Mononuclear cell (primary cell): ENCODE measurements around the gene JPH3. TPM values are rescaled to one million over a fixed set of nuclear protein-coding genes. Genes with fewer than 3 reads are reported as not detected.

Source experiments
- H3K27me3 ChIP-seq: 2 replicates; pipeline ENCODE4 v1.6.0; 2011; ENCODE audit warnings: low read length, control low read depth; ENCODE audit not compliant: insufficient read depth
- H3K4me1 ChIP-seq: 2 replicates; pipeline ENCODE4 v1.5.1; 2011; ENCODE audit warnings: mild to moderate bottlenecking, low read length, control low read depth; ENCODE audit not compliant: insufficient read depth
- H3K4me3 ChIP-seq: 2 replicates; pipeline ENCODE4 v1.5.1; 2011; ENCODE audit warnings: mild to moderate bottlenecking, low read length, moderate library complexity
- H3K9me3 ChIP-seq: 2 replicates; pipeline ENCODE4 v1.5.1; 2011; ENCODE audit warnings: low read depth, mild to moderate bottlenecking, control low read depth, low read length
- total RNA-seq: library from RNA; depleted of rRNA; stranded (reverse); fragments of >200 nt; gene quantifications from one replicate; pipeline ENCODE4 v1.2.3, GENCODE V29; 2012

The JPH3 gene
- total RNA-seq, 1 donor = not detected

- no peaks in the 10 kb centered on the region for H3K4me1 ChIP-seq
- H3K4me3 ChIP-seq = no peak overlapping the region
- no peaks in the 10 kb centered on the region for H3K9me3 ChIP-seq
- H3K27me3 ChIP-seq = no peaks in the 10 kb centered on the region
Measured at GRCh38 chr16:87662254-87663204, 60.2 kb downstream of the JPH3 start.

- H3K9me3 ChIP-seq = no peaks in the 10 kb centered on the region
- no peak overlapping the region for H3K4me3 ChIP-seq
- H3K27me3 ChIP-seq = no peaks in the 10 kb centered on the region
- H3K4me1 ChIP-seq = no peaks in the 10 kb centered on the region
Measured at GRCh38 chr16:87664792-87665191, 62.5 kb downstream of the JPH3 start.

GRCh38 chr16:87665193-87665592, 62.9 kb downstream of the JPH3 start:
- Histone ChIP-seq H3K4me1 (no peaks in the 10 kb centered on the region), H3K27me3 (no peaks in the 10 kb centered on the region), H3K9me3 (no peaks in the 10 kb centered on the region), H3K4me3 (no peak overlapping the region)

- Histone ChIP-seq H3K4me3 (no peak overlapping the region), H3K27me3 (no peaks in the 10 kb centered on the region), H3K9me3 (no peaks in the 10 kb centered on the region), H3K4me1 (no peaks in the 10 kb centered on the region)
Measured at GRCh38 chr16:87666919-87667318, 64.6 kb downstream of the JPH3 start.

- H3K4me1 ChIP-seq = no peaks in the 10 kb centered on the region
- H3K9me3 ChIP-seq = no peaks in the 10 kb centered on the region
- no peak overlapping the region for H3K4me3 ChIP-seq
- H3K27me3 ChIP-seq = no peaks in the 10 kb centered on the region
Measured at GRCh38 chr16:87667443-87667842, 65.1 kb downstream of the JPH3 start.

GRCh38 chr16:87667946-87668345, 65.6 kb downstream of the JPH3 start:
- H3K9me3 ChIP-seq = no peaks in the 10 kb centered on the region
- no peak overlapping the region for H3K4me3 ChIP-seq
- no peaks in the 10 kb centered on the region for H3K27me3 ChIP-seq
- H3K4me1 ChIP-seq = no peaks in the 10 kb centered on the region

GRCh38 chr16:87669672-87670071, 67.4 kb downstream of the JPH3 start:
- H3K27me3 ChIP-seq = no peaks in the 10 kb centered on the region

GRCh38 chr16:87671221-87671620, 68.9 kb downstream of the JPH3 start:
- H3K4me1 ChIP-seq = no peaks in the 10 kb centered on the region
- no peak overlapping the region for H3K4me3 ChIP-seq
- no peaks in the 10 kb centered on the region for H3K9me3 ChIP-seq
- no peaks in the 10 kb centered on the region for H3K27me3 ChIP-seq

More at GRCh38 chr16:87669672-87670071, 67.4 kb downstream of the JPH3 start:
- Histone ChIP-seq H3K9me3 (no peaks in the 10 kb centered on the region), H3K4me1 (no peaks in the 10 kb centered on the region), H3K4me3 (no peak overlapping the region)

GRCh38 chr16:87671715-87672270, 69.5 kb downstream of the JPH3 start:
- H3K9me3 ChIP-seq = no peaks in the 10 kb centered on the region
- no peaks in the 10 kb centered on the region for H3K27me3 ChIP-seq
- H3K4me1 ChIP-seq = no peaks in the 10 kb centered on the region
- no peak overlapping the region for H3K4me3 ChIP-seq

GRCh38 chr16:87674419-87674818, 72.1 kb downstream of the JPH3 start:
- H3K27me3 ChIP-seq = no peaks in the 10 kb centered on the region
- H3K4me3 ChIP-seq = no peak overlapping the region
- no peaks in the 10 kb centered on the region for H3K9me3 ChIP-seq
- H3K4me1 ChIP-seq = no peaks in the 10 kb centered on the region

GRCh38 chr16:87675111-87675719, 72.9 kb downstream of the JPH3 start:
- H3K4me3 ChIP-seq = no peak overlapping the region
- H3K9me3 ChIP-seq = no peaks in the 10 kb centered on the region
- no peaks in the 10 kb centered on the region for H3K4me1 ChIP-seq
- H3K27me3 ChIP-seq = no peaks in the 10 kb centered on the region

- no peaks in the 10 kb centered on the region for H3K4me1 ChIP-seq
- H3K27me3 ChIP-seq = no peaks in the 10 kb centered on the region
- no peaks in the 10 kb centered on the region for H3K9me3 ChIP-seq
- H3K4me3 ChIP-seq = no peak overlapping the region
Measured at GRCh38 chr16:87677830-87678229, 75.5 kb downstream of the JPH3 start.

- no peaks in the 10 kb centered on the region for H3K4me1 ChIP-seq
- H3K4me3 ChIP-seq = no peak overlapping the region
- no peaks in the 10 kb centered on the region for H3K9me3 ChIP-seq
- no peaks in the 10 kb centered on the region for H3K27me3 ChIP-seq
Measured at GRCh38 chr16:87678618-87679017, 76.3 kb downstream of the JPH3 start.

- Histone ChIP-seq H3K4me1 (no peaks in the 10 kb centered on the region), H3K9me3 (no peaks in the 10 kb centered on the region), H3K27me3 (no peaks in the 10 kb centered on the region), H3K4me3 (no peak overlapping the region)
Measured at GRCh38 chr16:87679593-87680271, 77.4 kb downstream of the JPH3 start.

GRCh38 chr16:87680272-87680644, 78.0 kb downstream of the JPH3 start:
- Histone ChIP-seq H3K9me3 (no peaks in the 10 kb centered on the region), H3K27me3 (no peaks in the 10 kb centered on the region), H3K4me1 (no peaks in the 10 kb centered on the region), H3K4me3 (no peak overlapping the region)
